Cardiac muscle cell (in vitro differentiated cells and primary cell): Measurements from ENCODE around the gene RNPEP. TPM values are rescaled to one million over a fixed set of nuclear protein-coding genes. Genes with fewer than 3 reads are reported as not detected.
A peak's percentile ranks its signal among the peaks of the same experiment; 100 is the strongest.

ENCODE experiments used
- DNase-seq, 2 donors: peaks; one replicate each; pipeline versions ENCODE4 v3.0.0 to v3.0.0-alpha.2; 2010 to 2017; ENCODE audit warnings: low read depth in 1 of 2, low spot score in 1 of 2
- H3K27ac ChIP-seq: fragments of 200-600 bp; sonication (generic); 2 replicates; pipeline ENCODE4 v1.5.1; 2016
- H3K27me3 ChIP-seq: fragments of 200-600 bp; sonication (generic); 2 replicates; pipeline ENCODE4 v1.6.0; 2016; ENCODE audit warnings: control low read depth
- H3K36me3 ChIP-seq: fragments of 200-600 bp; sonication (generic); 2 replicates; pipeline ENCODE4 v1.5.1; 2016; ENCODE audit warnings: control low read depth
- H3K4me1 ChIP-seq: fragments of 200-600 bp; sonication (generic); 2 replicates; pipeline ENCODE4 v1.8.1; 2017; ENCODE audit warnings: low read depth, mild to moderate bottlenecking, mixed run types
- H3K4me3 ChIP-seq: fragments of 200-600 bp; sonication (generic); 2 replicates; pipeline ENCODE4 v1.5.1; 2016; ENCODE audit warnings: mild to moderate bottlenecking
- H3K9me3 ChIP-seq: fragments of 200-600 bp; sonication (generic); 2 replicates; pipeline ENCODE4 v1.5.1; 2017; ENCODE audit warnings: low read depth, mild to moderate bottlenecking, control low read depth
- CTCF ChIP-seq: IDR thresholded peaks from 2 replicates; pipeline ENCODE4 v1.5.1; 2012; ENCODE audit warnings: low read depth, mild to moderate bottlenecking, low read length
- polyA plus RNA-seq: library from polyadenylated mRNA; unstranded; fragments of >200 nt; fragmentation: Nextera tagmentation; extraction: Ambion mirVana; gene quantifications from 2 replicates; pipeline ENCODE4 v1.2.1, GENCODE V29; 2016
- total RNA-seq: library from RNA; depleted of rRNA; stranded (reverse); fragments of >200 nt; gene quantifications from 2 replicates; pipeline ENCODE4 v1.2.3, GENCODE V29; 2016

RNPEP gene
- total and polyA plus RNA-seq, 2 experiments from 2014 or later = 52.6 to 56.6 TPM

- Histone ChIP-seq H3K9me3 (no peaks in the 10 kb centered on the region), H3K4me1 (no peaks in the 10 kb centered on the region), H3K27ac (no peak overlapping the region), H3K36me3 (peaks cover 76% of the 10 kb centered on the region), H3K4me3 (no peak overlapping the region), H3K27me3 (no peaks in the 10 kb centered on the region)
- no peak for DNase-seq
- TF ChIP-seq CTCF = no peak
Measured at GRCh38 chr1:201966171-201966570, 16.3 kb upstream of the RNPEP start.

- DNase-seq = no peak
- H3K36me3 ChIP-seq = peaks cover 57% of the 10 kb centered on the region
Measured at GRCh38 chr1:201968202-201968925, 14.1 kb upstream of the RNPEP start.

GRCh38 chr1:201970334-201971159 is 11.9 kb upstream of the RNPEP start:
- H3K4me3 ChIP-seq = no peak overlapping the region
- peak overlapping the region; percentile 42 for H3K27ac ChIP-seq
- DNase-seq = peak in 1 of 2 donors; percentile 10
- H3K4me1 ChIP-seq = no peaks in the 10 kb centered on the region
- TF ChIP-seq CTCF = no peak
- H3K36me3 ChIP-seq = peaks cover 38% of the 10 kb centered on the region
- no peaks in the 10 kb centered on the region for H3K9me3 ChIP-seq
- H3K27me3 ChIP-seq = no peaks in the 10 kb centered on the region

More at GRCh38 chr1:201968202-201968925, 14.1 kb upstream of the RNPEP start:
- Histone ChIP-seq H3K9me3 (no peaks in the 10 kb centered on the region), H3K27ac (no peak overlapping the region), H3K27me3 (no peaks in the 10 kb centered on the region), H3K4me3 (no peak overlapping the region), H3K4me1 (no peaks in the 10 kb centered on the region)
- TF ChIP-seq CTCF = no peak

GRCh38 chr1:201982082-201982622 is 296 bp upstream of the RNPEP start:
- H3K4me1 ChIP-seq = no peaks in the 10 kb centered on the region
- H3K27ac ChIP-seq = peak overlapping the region; percentile 87
- no peak for TF ChIP-seq CTCF
- no peaks in the 10 kb centered on the region for H3K27me3 ChIP-seq
- H3K9me3 ChIP-seq = no peaks in the 10 kb centered on the region
- H3K4me3 ChIP-seq = peak overlapping the region; percentile 89
- DNase-seq = peak; percentile 5 to 81
- H3K36me3 ChIP-seq = no peaks in the 10 kb centered on the region

- no peak for DNase-seq
- Histone ChIP-seq H3K27ac (peak overlapping the region; percentile 87), H3K27me3 (no peaks in the 10 kb centered on the region), H3K36me3 (no peaks in the 10 kb centered on the region), H3K4me3 (peak overlapping the region; percentile 89), H3K9me3 (no peaks in the 10 kb centered on the region), H3K4me1 (no peaks in the 10 kb centered on the region)
- TF ChIP-seq CTCF = no peak
Measured at GRCh38 chr1:201983380-201983805, 945 bp downstream of the RNPEP start.
